ENCODE results near the gene DOCK7. TPM values are rescaled to one million over a fixed set of nuclear protein-coding genes. Genes with fewer than 3 reads are reported as not detected.

The DOCK7 gene
- total and polyA plus RNA-seq, 2 of the 13 experiments (the other 11 are each of a cell fraction or from before 2014, with no cell fraction given) = 45.7 to 67.2 TPM

GRCh38 chr1:62516600-62516999, 171.6 kb downstream of the DOCK7 start (continued):
- TF ChIP-seq TEAD3 (CRISPR knock-in tag; optimal IDR thresholded peaks at IDR 0.05; ENCODE audit: borderline replicate concordance) (peak; percentile 54), ZNF138 (CRISPR knock-in tag; IDR thresholded peaks at IDR 0.05; ENCODE audit: low read depth) (no peak), KLF16 (CRISPR knock-in tag; IDR thresholded peaks at IDR 0.05) (no peak), ZNF180 (CRISPR knock-in tag; IDR thresholded peaks at IDR 0.05; ENCODE audit: borderline replicate concordance, low read depth) (no peak), RBFOX2 (IDR thresholded peaks at IDR 0.05; ENCODE audit: low read depth, low read length) (0 out of 2 replicates have a peak, but pooled peaks have one; percentile 39), ZMAT3 (CRISPR knock-in tag; conservative IDR thresholded peaks at IDR 0.05) (no peak), MED1 (CRISPR knock-in tag; IDR thresholded peaks at IDR 0.05) (0 out of 2 replicates have a peak, but pooled peaks have one; percentile 8), ZNF446 (CRISPR knock-in tag; IDR thresholded peaks at IDR 0.05) (no peak), NR2F1 (CRISPR knock-in tag; IDR thresholded peaks at IDR 0.05) (peak in 1 of 2 experiments; percentile 36; a peak in 1 of 4 replicates), CREB1 (IDR thresholded peaks at IDR 0.05) (no peak), CREB1 (CRISPR knock-in tag; IDR thresholded peaks at IDR 0.05) (peak; percentile 60), MTF2 (CRISPR knock-in tag; IDR thresholded peaks at IDR 0.05; ENCODE audit: borderline replicate concordance) (no peak), ZMAT5 (CRISPR knock-in tag; IDR thresholded peaks at IDR 0.05; ENCODE audit: borderline replicate concordance, low read depth) (no peak), ZNF20 (CRISPR knock-in tag; IDR thresholded peaks at IDR 0.05) (no peak), RARA (CRISPR knock-in tag; IDR thresholded peaks at IDR 0.05) (0 out of 2 replicates have a peak, but pooled peaks have one; percentile 30), SAP130 (CRISPR knock-in tag; IDR thresholded peaks at IDR 0.05; ENCODE audit: low read depth) (peak; percentile 45), ELF3 (CRISPR knock-in tag; IDR thresholded peaks at IDR 0.05) (no peak), ZNF616 (CRISPR knock-in tag; IDR thresholded peaks at IDR 0.05; ENCODE audit: low read depth) (no peak), ZNF564 (CRISPR knock-in tag; IDR thresholded peaks at IDR 0.05) (no peak), SOX5 (CRISPR knock-in tag; IDR thresholded peaks at IDR 0.05; ENCODE audit: borderline replicate concordance) (peak; percentile 33; the same call in 1 of the 2 replicates), ZBTB7B (CRISPR knock-in tag; IDR thresholded peaks at IDR 0.05) (no peak), GATAD2A (CRISPR knock-in tag; IDR thresholded peaks at IDR 0.05) (peak; percentile 45; the same call in 1 of the 2 replicates), TBX3 (IDR thresholded peaks at IDR 0.05; ENCODE audit: borderline replicate concordance) (no peak), ZNF317 (CRISPR knock-in tag; IDR thresholded peaks at IDR 0.05) (no peak), MIER3 (CRISPR knock-in tag; IDR thresholded peaks at IDR 0.05; ENCODE audit: borderline replicate concordance) (0 out of 2 replicates have a peak, but pooled peaks have one; percentile 45), ZFYVE20 (CRISPR knock-in tag; IDR thresholded peaks at IDR 0.05; ENCODE audit: borderline replicate concordance, low read depth) (no peak), CEBPB (IDR thresholded peaks at IDR 0.05; ENCODE audit: borderline replicate concordance, low read depth, low read length) (no peak)
- TF ChIP-seq, protein P1, sequence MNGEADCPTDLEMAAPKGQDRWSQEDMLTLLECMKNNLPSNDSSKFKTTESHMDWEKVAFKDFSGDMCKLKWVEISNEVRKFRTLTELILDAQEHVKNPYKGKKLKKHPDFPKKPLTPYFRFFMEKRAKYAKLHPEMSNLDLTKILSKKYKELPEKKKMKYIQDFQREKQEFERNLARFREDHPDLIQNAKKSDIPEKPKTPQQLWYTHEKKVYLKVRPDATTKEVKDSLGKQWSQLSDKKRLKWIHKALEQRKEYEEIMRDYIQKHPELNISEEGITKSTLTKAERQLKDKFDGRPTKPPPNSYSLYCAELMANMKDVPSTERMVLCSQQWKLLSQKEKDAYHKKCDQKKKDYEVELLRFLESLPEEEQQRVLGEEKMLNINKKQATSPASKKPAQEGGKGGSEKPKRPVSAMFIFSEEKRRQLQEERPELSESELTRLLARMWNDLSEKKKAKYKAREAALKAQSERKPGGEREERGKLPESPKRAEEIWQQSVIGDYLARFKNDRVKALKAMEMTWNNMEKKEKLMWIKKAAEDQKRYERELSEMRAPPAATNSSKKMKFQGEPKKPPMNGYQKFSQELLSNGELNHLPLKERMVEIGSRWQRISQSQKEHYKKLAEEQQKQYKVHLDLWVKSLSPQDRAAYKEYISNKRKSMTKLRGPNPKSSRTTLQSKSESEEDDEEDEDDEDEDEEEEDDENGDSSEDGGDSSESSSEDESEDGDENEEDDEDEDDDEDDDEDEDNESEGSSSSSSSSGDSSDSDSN (CRISPR knock-in tag; IDR thresholded peaks at IDR 0.05) = no peak
- TF ChIP-seq, protein P2, sequence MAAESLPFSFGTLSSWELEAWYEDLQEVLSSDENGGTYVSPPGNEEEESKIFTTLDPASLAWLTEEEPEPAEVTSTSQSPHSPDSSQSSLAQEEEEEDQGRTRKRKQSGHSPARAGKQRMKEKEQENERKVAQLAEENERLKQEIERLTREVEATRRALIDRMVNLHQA (CRISPR knock-in tag; IDR thresholded peaks at IDR 0.05) = no peak
- TF ChIP-seq, protein P3, sequence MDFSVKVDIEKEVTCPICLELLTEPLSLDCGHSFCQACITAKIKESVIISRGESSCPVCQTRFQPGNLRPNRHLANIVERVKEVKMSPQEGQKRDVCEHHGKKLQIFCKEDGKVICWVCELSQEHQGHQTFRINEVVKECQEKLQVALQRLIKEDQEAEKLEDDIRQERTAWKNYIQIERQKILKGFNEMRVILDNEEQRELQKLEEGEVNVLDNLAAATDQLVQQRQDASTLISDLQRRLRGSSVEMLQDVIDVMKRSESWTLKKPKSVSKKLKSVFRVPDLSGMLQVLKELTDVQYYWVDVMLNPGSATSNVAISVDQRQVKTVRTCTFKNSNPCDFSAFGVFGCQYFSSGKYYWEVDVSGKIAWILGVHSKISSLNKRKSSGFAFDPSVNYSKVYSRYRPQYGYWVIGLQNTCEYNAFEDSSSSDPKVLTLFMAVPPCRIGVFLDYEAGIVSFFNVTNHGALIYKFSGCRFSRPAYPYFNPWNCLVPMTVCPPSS (IDR thresholded peaks at IDR 0.05) = no peak

All from HepG2 (cell line).